SW480 (cell line): Measurements from ENCODE around the gene GUCA2B.
A peak's percentile ranks its signal among the peaks of the same experiment; 100 is the strongest.

Experiments
- DNase-seq: peaks from one replicate; pipeline ENCODE4 v3.0.0-alpha.2; 2016; ENCODE audit warnings: low spot score

Gene GUCA2B

DNA sequence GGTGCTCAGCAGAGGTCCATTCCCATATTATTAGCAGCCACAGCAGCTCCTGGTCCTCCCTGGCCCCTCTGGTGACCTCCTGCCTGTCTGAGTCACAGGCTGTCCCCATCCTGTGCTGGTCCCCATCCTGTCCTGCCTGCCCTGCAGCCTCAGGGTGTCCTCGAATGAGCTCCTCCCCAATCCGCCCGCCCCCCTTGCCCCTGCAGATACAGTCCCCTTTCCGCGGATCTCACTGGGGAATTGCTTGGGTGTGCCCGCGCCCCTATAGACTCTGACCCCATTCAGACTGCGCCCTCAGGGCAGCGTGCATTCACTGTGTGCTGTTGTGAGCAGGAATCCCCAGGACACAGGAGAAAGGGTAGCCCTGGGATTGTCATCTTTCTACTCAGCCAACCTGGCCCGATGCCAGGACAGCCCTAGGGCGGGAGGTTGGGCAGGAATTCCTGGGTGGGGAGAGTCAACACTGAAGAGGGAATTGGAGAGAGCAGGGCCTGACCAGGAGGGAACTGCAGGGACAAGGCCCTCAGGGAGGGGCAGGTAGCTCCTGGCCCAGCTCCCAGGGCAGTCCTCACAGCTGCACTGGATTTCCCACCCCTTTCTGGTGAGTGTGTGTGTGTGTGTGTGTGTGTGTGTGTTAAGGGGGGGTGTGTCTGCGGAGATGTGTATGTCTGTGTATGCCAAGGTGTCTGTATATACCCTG, 12.5 kb downstream of the GUCA2B start:
- DNase-seq = peak; percentile 94

- no peak for DNase-seq
Observed at GRCh38 chr1:42167611-42168390, 14.6 kb downstream of the GUCA2B start.

DNA sequence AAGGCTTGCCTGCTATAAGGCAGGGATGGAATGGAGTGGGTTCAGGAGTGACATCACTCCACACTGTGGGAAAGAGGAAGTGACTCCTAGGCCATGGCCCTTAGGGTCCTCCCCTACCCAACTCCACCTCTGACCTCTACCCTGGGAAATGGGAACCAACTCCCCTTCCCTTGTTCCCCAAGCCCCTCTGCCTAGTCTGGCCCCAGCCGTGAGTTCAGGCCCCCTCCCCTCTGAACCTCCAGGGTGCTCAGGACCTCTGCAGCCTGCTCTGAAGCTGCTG, 15.1 kb downstream of the GUCA2B start:
- no peak for DNase-seq

GRCh38 chr1:42168763-42169162, 15.6 kb downstream of the GUCA2B start:
- DNase-seq = no peak

GRCh38 chr1:42170779-42171621, 17.8 kb downstream of the GUCA2B start:
- DNase-seq = no peak

DNA sequence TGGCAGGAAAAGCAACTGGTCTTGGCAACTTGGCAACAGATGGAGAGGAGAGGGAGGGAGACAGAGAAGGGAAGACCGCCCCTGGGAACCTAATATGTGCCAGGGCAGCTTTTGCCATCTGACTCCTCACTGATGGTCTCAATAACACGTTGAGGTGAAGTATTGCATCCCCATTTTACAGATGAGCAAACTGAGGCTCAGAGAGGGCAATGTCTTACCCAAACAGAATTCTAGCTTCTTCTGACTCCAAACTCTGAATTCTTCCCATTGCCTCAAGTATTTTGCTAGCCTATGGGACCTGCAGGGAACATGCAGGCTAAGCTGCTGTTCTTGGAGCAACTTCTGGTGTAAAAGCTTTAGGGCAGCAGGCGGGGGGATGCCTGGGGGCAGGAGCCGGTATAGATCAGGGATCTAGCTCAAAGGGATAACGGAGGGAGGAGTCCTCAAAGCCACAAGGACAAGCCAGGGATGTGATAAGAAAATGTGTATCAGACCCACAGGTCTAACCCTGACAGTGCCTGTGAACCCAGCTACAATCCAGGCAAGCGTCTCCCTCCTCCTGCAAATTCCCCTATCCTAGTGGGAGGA, 18.6 kb downstream of the GUCA2B start:
- no peak for DNase-seq

- no peak for DNase-seq
Observed at GRCh38 chr1:42172381-42173133, 19.3 kb downstream of the GUCA2B start.

GRCh38 chr1:42173155-42173933, 20.1 kb downstream of the GUCA2B start:
- peak; percentile 51 for DNase-seq

DNA sequence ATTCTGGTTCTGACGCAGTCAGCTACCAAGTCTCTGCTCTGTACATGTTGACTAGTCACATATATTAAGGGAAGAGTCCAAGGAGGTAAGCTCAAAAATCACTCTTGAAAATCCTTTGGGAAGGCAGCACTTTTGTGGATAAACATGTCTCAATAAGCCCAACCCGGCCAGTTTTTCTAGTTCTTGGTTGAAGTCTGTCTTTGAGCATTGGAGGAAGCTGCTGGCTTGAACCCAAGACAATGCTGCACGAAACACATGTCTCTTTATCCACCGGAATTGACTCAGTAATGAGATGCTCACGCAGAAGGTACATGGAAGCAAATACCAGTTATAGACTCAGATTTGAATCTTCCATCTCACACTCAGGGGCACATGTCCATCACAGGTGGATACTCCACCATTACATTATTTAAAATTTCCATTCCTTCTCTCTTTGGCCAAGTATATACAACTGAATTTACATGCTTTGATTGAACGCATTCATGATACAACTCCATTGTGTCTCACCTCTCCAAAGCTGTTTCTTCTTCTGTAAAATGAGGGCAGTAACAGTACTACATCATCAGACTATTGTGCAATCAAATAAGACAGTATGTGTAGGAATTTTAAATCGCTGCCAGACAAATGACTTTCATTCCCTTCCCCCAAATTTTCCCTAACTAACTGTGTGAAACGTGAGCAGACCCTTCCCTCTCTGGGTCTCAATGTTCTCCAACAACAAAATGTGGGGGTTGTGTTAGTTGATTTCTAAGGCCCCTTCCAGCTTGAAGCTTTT, 20.9 kb downstream of the GUCA2B start:
- DNase-seq = no peak

DNA sequence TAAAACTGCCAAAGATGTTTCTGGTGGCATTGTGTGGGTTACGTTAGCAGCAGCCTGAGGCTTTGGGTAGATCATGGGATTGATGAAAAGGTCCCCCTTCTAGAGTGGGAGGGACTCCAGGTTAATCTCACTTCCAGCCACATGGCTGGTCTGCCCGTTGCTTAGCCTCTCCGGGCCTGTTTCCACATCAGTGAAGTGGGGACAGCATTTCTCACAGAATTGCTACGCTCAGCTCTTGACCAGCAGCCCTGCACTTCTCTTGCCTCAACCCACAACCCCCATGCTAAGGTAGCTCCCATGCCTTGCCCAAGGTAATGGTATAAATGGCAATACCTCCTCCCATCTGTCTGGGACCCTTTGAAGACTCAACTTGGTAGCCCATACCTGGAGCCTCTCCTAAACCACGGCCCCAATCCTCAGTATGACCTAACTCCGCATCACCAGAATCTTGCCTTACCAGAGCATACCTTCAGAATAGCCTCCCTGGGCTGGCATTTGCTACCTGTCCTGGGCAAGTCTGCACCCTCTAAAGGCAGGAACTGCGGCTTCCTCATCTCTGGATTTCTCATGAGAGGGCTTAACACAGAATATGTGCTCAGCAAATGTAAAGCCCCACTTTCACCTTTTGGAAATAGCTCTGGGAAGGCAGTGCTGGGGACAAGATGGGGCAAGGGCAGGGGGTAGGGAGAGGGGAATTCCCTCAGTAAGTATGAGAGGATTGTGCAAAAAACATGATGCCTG, 22.3 kb downstream of the GUCA2B start:
- no peak for DNase-seq

DNA sequence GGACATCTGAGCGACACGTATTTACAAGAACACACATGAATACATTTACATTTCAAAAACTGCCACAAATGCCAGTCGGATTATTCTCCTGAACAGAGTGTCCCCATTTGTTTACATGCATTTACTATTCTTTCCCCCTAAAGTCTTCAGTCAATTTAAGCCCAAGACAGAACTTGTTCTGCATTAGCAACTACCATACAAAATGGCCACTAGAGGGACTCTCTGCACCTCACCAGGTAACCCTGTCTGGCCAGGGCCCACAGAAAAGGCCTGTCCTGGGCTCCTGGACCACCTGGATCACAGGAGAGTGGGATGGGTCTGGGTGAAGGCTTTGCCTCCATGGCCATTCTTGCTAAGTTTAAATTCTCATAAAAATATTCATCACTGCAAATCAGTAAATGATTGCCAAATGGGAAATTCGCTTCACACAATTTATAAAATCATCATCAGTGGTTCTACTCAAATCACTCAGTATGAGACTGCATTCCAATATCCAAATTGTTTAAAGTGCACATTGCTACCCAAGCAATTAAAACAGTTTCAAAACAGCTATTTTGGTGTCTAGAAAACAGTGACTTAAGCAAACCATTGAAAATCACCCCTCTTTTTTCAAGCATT, 23.8 kb downstream of the GUCA2B start:
- DNase-seq = peak; percentile 58

- DNase-seq = no peak
Observed at GRCh38 chr1:42177541-42177981, 24.4 kb downstream of the GUCA2B start.

- DNase-seq = no peak
Observed at GRCh38 chr1:42178249-42178648, 25.0 kb downstream of the GUCA2B start.

- DNase-seq = no peak
Observed at GRCh38 chr1:42179275-42179674, 26.1 kb downstream of the GUCA2B start.

DNA sequence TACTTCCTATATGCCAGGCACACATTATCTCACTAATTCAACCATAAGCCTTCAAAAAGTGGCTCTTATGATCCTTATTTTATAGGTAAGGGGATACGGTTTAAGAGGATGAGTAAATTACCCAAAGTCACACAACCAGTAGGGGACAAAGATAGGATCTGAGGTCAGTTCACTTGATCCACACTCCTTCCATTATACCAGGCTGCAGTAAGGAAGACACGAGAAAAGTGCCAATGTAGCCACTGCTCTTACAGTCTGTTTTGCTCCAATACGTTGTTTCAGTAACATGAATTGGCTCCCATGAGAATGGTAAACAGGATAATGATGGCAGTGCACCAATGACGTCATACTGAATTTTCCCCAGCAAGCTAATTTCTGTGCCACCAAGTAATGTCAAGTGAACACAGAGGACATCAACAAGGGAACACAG, 26.7 kb downstream of the GUCA2B start:
- DNase-seq = no peak

DNA sequence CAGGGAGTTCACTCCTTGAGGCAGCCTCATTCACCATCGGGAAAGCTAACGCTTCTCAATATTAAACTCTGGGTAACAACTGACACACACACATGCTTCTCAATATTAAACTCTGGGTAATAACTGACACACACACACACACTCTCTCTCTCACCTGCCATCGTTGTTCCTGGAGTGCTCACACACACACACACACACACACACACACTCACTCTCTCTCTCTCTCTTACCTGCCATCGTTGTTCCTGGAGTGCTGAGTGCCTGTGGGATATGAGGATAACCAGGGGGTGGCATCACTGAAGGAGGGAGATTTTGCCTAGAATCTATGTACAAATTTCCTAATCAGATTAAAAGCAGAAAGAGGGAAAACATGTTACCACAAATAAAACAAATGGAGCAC, 28.5 kb downstream of the GUCA2B start:
- no peak for DNase-seq

DNA sequence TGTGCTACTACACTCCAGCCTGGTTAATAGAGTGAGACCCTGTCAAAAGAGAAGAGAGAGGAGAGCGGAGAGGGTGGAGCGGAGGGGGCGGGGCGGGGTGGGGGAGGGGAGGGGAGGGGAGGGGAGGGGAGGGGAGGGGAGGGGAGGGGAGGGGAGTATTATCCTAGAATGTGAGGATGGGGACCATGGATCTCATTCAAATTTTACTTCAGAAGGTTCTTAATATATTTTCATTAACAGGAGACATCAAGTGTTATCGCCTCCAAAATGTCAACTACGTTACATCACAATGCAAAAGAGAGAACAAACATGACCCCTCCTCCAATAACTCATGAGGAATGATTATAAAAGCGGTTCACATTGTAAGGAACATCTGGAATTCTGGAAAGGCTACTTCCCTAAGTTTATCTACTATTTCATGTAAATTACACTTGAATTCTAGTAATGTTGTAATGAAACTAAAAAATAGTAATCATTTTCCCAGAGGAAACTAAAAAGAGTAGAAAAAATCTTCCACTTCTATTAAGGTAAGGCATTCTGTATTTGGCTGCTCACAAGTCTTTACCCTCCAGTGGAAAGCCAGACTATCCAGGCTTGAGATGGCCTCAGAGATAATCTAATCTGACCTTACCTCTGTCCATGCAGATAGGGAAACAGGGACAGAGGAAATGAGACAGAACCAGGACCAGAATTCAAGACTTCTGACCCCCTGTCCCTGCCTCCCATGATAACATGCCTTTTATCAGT, 30.2 kb downstream of the GUCA2B start:
- DNase-seq = no peak

GRCh38 chr1:42183957-42184268, 30.7 kb downstream of the GUCA2B start:
- DNase-seq = no peak
